Measurements from ENCODE around the gene TRIAP1.

GRCh38 chr12:120429368-120429767, 16.8 kb downstream of the TRIAP1 start:
- TF ChIP-seq CTCF (IDR thresholded peaks at IDR 0.05; ENCODE audit: poor library complexity) (no peak), EZH2 (IDR thresholded peaks at IDR 0.05; ENCODE audit: borderline replicate concordance) (no peak)
